HCT116 (cell line): Measurements from ENCODE around the gene TSC2. TPM values are rescaled to one million over a fixed set of nuclear protein-coding genes. Genes with fewer than 3 reads are reported as not detected.

Source experiments
- ATAC-seq: fragments of 200-7000 bp; cut with Tn5 transposase; 2 replicates; pipeline ENCODE4 v1.9.1; 2020; ENCODE audit warnings: mild to moderate bottlenecking, moderate library complexity
- BruUV-seq: library from RNA; stranded (reverse); fragments of 400-500 nt; replicated peaks from 2 replicates; lab custom pipeline; 2021; lab: Mats Ljungman, UMichigan
- CTCF ChIA-PET: fragments of 300-600 bp; sonication (Branson Sonifier 250); formaldehyde crosslinking; loops from one replicate; lab custom pipeline; 2021; ENCODE audit warnings: antibody characterized with exemption; lab: Charles Lee
- POLR2A ChIA-PET: fragments of 300-600, 350-600 bp; sonication (Branson Sonifier 250); formaldehyde crosslinking; loops from one replicate; lab custom pipeline; 2021; ENCODE audit warnings: antibody characterized with exemption; lab: Charles Lee
- RAD21 ChIA-PET, 2 experiments: fragments of 300-600 bp; sonication (Branson Sonifier 250); formaldehyde crosslinking; loops; one replicate each; lab custom pipeline; 2023; ENCODE audit warnings: low total read pairs in 2 of 2; ENCODE audit not compliant: uncharacterized antibody in 2 of 2, unreplicated experiment in 2 of 2, low non-redundant PET in 1 of 2; lab: Charles Lee
- DNase-seq: peaks from one replicate; pipeline ENCODE4 v3.0.0-alpha.2; 2010; ENCODE audit warnings: low read depth, low spot score
- H2AFZ ChIP-seq: fragments of 200-600 bp; shearing (Covaris generic), sonication (generic); 2 replicates; pipeline ENCODE4 v1.6.1; 2017; ENCODE audit warnings: low read depth, mixed run types, mixed read lengths, antibody characterized with exemption, low read length; ENCODE audit not compliant: poor library complexity, severe bottlenecking
- H3K27ac ChIP-seq: 2 replicates; pipeline ENCODE4 v1.5.1; 2012; ENCODE audit warnings: low read depth, low read length
- H3K27me3 ChIP-seq: fragments of 200-600 bp; sonication (generic); 2 replicates; pipeline ENCODE4 v1.6.1; 2016; ENCODE audit warnings: mixed run types, low read length, mixed read lengths; ENCODE audit not compliant: insufficient read depth
- H3K36me3 ChIP-seq, 2 experiments: fragments of 200-500 bp in 1 of 2; fragments of 200-600 bp in 1 of 2; sonication (Bioruptor generic) in 1 of 2; sonication (generic) in 1 of 2; 2 replicates each; pipeline versions ENCODE4 v1.5.1 to v1.6.1; 2014 to 2016; ENCODE audit warnings: low read length in 2 of 2, inconsistent platforms in 1 of 2, mixed read lengths in 1 of 2, mixed run types in 1 of 2; ENCODE audit not compliant: insufficient read depth in 2 of 2, control insufficient read depth in 1 of 2
- H3K4me1 ChIP-seq, 2 experiments: fragments of 200-600 bp in 1 of 2; sonication (generic) in 1 of 2; 2 replicates each; pipeline versions ENCODE4 v1.5.1 to v1.6.1; 2012 to 2017; ENCODE audit warnings: low read length in 2 of 2, inconsistent platforms in 1 of 2, mild to moderate bottlenecking in 1 of 2, mixed read lengths in 1 of 2, mixed run types in 1 of 2, moderate library complexity in 1 of 2; ENCODE audit not compliant: insufficient read depth in 2 of 2, control insufficient read depth in 1 of 2
- H3K4me2 ChIP-seq: fragments of 200-600 bp; sonication (generic); 2 replicates; pipeline ENCODE4 v1.6.1; 2017; ENCODE audit warnings: mixed run types, low read length, mixed read lengths
- H3K4me3 ChIP-seq, 2 experiments: fragments of 200-600 bp in 1 of 2; sonication (generic) in 1 of 2; replicated peaks in 1 of 2; 2 replicates each; pipeline ENCODE4 v1.5.1; 2011 to 2016; ENCODE audit warnings: low read length in 2 of 2, control low read depth in 1 of 2, low read depth in 1 of 2, mild to moderate bottlenecking in 1 of 2, mixed read lengths in 1 of 2, mixed run types in 1 of 2
- H3K79me2 ChIP-seq: fragments of 200-600 bp; sonication (generic); 2 replicates; pipeline ENCODE4 v1.6.1; 2017; ENCODE audit warnings: mild to moderate bottlenecking, mixed run types, low read length, moderate library complexity, mixed read lengths; ENCODE audit not compliant: insufficient read depth
- H3K9ac ChIP-seq: fragments of 200-600 bp; sonication (generic); 2 replicates; pipeline ENCODE4 v1.6.1; 2016; ENCODE audit warnings: low read length, mixed read lengths
- H3K9me2 ChIP-seq: fragments of 200-600 bp; sonication (generic), shearing (Covaris generic); 2 replicates; pipeline ENCODE4 v1.6.1; 2017; ENCODE audit warnings: mixed run types, mild to moderate bottlenecking, moderate library complexity; ENCODE audit not compliant: insufficient read depth
- H3K9me3 ChIP-seq, 2 experiments: fragments of 200-500 bp in 1 of 2; fragments of 200-600 bp in 1 of 2; sonication (Bioruptor generic) in 1 of 2; sonication (generic) in 1 of 2; 2 replicates each; pipeline ENCODE4 v1.6.1; 2014 to 2017; ENCODE audit warnings: low read length in 2 of 2, mixed read lengths in 2 of 2, inconsistent platforms in 1 of 2, low read depth in 1 of 2, mild to moderate bottlenecking in 1 of 2, mixed run types in 1 of 2, moderate library complexity in 1 of 2; ENCODE audit not compliant: control insufficient read depth in 1 of 2, insufficient read depth in 1 of 2
- H4K20me1 ChIP-seq: fragments of 200-600 bp; sonication (generic), shearing (Covaris generic); 2 replicates; pipeline ENCODE4 v1.6.1; 2017; ENCODE audit warnings: mixed run types, mild to moderate bottlenecking, moderate library complexity; ENCODE audit not compliant: insufficient read depth
- CBX3 ChIP-seq: IDR thresholded peaks from 2 replicates; pipeline ENCODE4 v1.6.1; 2012; ENCODE audit warnings: low read depth
- EGR1 ChIP-seq: IDR thresholded peaks from 2 replicates; pipeline ENCODE4 v1.6.1; 2012; ENCODE audit warnings: low read depth
- EZH2 ChIP-seq: fragments of 200-600 bp; sonication (generic); IDR thresholded peaks from 2 replicates; pipeline ENCODE4 v1.6.1; 2017; ENCODE audit warnings: antibody characterized with exemption, mixed run types
- EZH2phosphoT487 ChIP-seq: fragments of 200-600 bp; IDR thresholded peaks from 2 replicates; pipeline ENCODE4 v1.6.1; 2018; ENCODE audit warnings: antibody characterized with exemption, borderline replicate concordance
- FOSL1 ChIP-seq: IDR thresholded peaks from 2 replicates; pipeline ENCODE4 v1.6.1; 2012; ENCODE audit warnings: low read depth
- POLR2A ChIP-seq: IDR thresholded peaks from 2 replicates; pipeline ENCODE4 v1.7.0; 2011; ENCODE audit warnings: borderline replicate concordance; ENCODE audit not compliant: insufficient read depth, insufficient read length; ENCODE audit errors: extremely low read depth
- POLR2AphosphoS5 ChIP-seq: IDR thresholded peaks from 2 replicates; pipeline ENCODE4 v1.6.1; 2011; ENCODE audit warnings: mild to moderate bottlenecking, low read depth, low read length, moderate library complexity
- SIN3A ChIP-seq: IDR thresholded peaks from 2 replicates; pipeline ENCODE4 v1.6.1; 2012; ENCODE audit warnings: low read depth
- SRF ChIP-seq: IDR thresholded peaks from 2 replicates; pipeline ENCODE4 v1.6.1; 2012; ENCODE audit warnings: low read depth
- TCF7L2 ChIP-seq: IDR thresholded peaks from 2 replicates; pipeline ENCODE4 v1.7.0; 2011; ENCODE audit warnings: borderline replicate concordance, inconsistent platforms; ENCODE audit not compliant: insufficient read depth, insufficient read length; ENCODE audit errors: extremely low read depth
- ZFX ChIP-seq: fragments of 450-650 bp; IDR thresholded peaks from 2 replicates; pipeline ENCODE4 v1.6.1; 2017
- ZNF274 ChIP-seq: fragments of 200-500 bp; sonication (Bioruptor generic); IDR thresholded peaks from 2 replicates; pipeline ENCODE4 v1.6.1; 2014; ENCODE audit warnings: mild to moderate bottlenecking, low read depth, low read length, inconsistent platforms
- intact Hi-C: fragments of 100-400 bp; cut with micrococcal nuclease; formaldehyde crosslinking; loops from 2 replicates; pipeline ENCODE4 v1.10.0; 2022
- total RNA-seq: library from RNA; stranded (reverse); gene quantifications from one replicate; pipeline ENCODE4 v1.2.1, GENCODE V29; 2021; ENCODE audit not compliant: unreplicated experiment
- TF ChIP-seq, protein P1 (sequence below): IDR thresholded peaks from 2 replicates; pipeline ENCODE4 v1.6.1; 2011; ENCODE audit warnings: mild to moderate bottlenecking, low read length, moderate library complexity; ENCODE audit not compliant: insufficient replicate concordance; ENCODE audit errors: extremely low read depth
- TF ChIP-seq, protein P2 (sequence below): IDR thresholded peaks from 2 replicates; pipeline ENCODE4 v1.6.1; 2012
- TF ChIP-seq, protein P3 (sequence below), 3 experiments: fragments of 200-600 bp in 1 of 3; sonication (generic) in 1 of 3; IDR thresholded peaks in 2 of 3; conservative IDR thresholded peaks in 1 of 3; 2 replicates each; pipeline ENCODE4 v1.5.1; 2012 to 2017; ENCODE audit warnings: low read depth in 2 of 3, low read length in 2 of 3, antibody characterized with exemption in 1 of 3, borderline replicate concordance in 1 of 3, control low read depth in 1 of 3, mild to moderate bottlenecking in 1 of 3, mixed read lengths in 1 of 3, mixed run types in 1 of 3, moderate library complexity in 1 of 3; ENCODE audit not compliant: insufficient read depth in 1 of 3

Gene TSC2
- total RNA-seq, 1 experiment from 2014 or later = 74.1 TPM

DNA sequence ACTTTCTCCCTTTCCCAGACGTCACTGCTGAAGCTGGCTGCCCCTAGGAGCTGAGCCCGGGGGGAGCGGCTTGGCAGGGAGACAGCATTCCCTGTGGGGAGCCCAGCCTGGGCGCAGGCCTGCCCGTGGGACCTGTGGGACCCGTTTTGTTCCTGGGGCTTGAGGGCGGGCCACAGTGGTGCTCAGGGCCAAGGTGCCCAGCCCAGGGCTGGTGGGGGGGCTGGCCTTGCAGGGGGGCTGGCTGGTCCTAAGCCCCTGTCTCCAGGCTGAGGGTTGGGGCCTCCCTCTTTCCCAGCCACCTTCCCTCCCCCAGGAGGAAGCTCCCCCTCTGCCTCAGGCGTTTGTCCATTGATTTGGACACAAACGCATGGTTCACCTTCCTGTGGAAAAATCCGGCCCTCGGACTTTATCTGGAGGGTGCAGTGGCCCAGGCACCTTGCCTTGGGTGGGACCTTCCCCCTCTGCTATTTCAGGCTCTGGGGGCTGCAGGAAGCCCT, 16.7 kb upstream of the TSC2 start (continued):
- TF ChIP-seq, protein P1, sequence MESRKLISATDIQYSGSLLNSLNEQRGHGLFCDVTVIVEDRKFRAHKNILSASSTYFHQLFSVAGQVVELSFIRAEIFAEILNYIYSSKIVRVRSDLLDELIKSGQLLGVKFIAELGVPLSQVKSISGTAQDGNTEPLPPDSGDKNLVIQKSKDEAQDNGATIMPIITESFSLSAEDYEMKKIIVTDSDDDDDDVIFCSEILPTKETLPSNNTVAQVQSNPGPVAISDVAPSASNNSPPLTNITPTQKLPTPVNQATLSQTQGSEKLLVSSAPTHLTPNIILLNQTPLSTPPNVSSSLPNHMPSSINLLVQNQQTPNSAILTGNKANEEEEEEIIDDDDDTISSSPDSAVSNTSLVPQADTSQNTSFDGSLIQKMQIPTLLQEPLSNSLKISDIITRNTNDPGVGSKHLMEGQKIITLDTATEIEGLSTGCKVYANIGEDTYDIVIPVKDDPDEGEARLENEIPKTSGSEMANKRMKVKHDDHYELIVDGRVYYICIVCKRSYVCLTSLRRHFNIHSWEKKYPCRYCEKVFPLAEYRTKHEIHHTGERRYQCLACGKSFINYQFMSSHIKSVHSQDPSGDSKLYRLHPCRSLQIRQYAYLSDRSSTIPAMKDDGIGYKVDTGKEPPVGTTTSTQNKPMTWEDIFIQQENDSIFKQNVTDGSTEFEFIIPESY = no peak
- TF ChIP-seq SIN3A (no peak), ZNF274 (no peak), SRF (no peak), EGR1 (no peak)

DNA sequence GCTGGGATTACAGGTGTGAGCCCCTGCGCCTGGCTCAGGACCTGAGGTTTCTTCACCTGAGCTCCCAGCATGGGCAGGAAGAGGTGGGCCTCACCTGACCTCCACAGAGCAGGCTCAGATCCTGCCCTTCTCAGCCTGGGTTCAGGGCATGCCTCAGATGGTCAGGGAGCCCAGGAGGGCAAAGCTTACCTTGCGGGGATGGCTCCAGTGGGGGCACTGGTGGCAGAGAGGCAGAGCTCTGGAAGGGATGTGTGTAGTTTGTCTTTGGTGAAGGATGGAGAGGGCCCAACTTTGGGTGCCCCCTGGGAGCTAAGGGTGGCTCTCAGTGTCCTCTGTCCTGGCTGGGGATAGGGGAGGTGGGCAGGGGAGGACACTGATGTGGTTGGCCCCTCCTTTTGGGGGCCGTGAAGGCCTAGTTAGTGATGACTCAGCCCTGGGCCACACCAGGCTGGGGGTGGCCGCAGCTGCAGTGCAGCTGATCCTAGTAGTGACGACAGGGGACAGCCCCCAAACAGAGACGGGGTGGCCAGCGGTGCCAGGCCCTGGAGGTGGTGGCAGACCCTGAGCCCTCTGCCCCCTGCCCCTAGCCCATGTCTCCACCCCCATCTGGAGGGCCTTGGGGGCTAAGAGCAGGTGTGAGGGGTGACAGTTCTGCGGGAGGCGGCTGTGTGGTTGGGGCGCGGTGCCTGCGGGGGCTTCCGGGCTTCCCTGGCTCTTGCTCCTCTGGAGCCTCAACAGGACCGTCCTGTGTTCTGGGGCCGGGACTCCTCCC, 15.3 kb upstream of the TSC2 start:
- no peaks in the 10 kb centered on the region for H3K27me3 ChIP-seq
- H3K9me3 ChIP-seq = no peaks in the 10 kb centered on the region
- H3K9me2 ChIP-seq = no peaks in the 10 kb centered on the region
- no peak overlapping the region for H3K9ac ChIP-seq
- H3K79me2 ChIP-seq = peaks cover 11% of the 10 kb centered on the region; the same call in 1 of the 2 replicates
- H2AFZ ChIP-seq = no peak overlapping the region
- ChIA-PET POLR2A (interaction anchor here (1.4 kb wide), 1 partner anchor 123 kb away, joined by 3 read pairs; the partner anchor contains the start of gene TRAF7), CTCF (no interaction called here)
- H3K36me3 ChIP-seq = no peaks in the 10 kb centered on the region
- H3K4me3 ChIP-seq = no peak overlapping the region
- peaks cover 5 to 14% of the 10 kb centered on the region in 2 experiments; a peak in 3 of 4 replicates for H3K4me1 ChIP-seq
- BruUV-seq = no TSS peak
- H3K27ac ChIP-seq = no peak overlapping the region
- no peak overlapping the region for H3K4me2 ChIP-seq
- ATAC-seq (no peak), DNase-seq (no peak)
- intact Hi-C loops = no loop called here
- H4K20me1 ChIP-seq = no peaks in the 10 kb centered on the region
- no peak for TF ChIP-seq EZH2
- TF ChIP-seq POLR2AphosphoS5 = no peak
- TF ChIP-seq SIN3A = no peak
- no peak for TF ChIP-seq ZNF274
- no peak for TF ChIP-seq TCF7L2
- TF ChIP-seq CBX3 = no peak
- no peak for TF ChIP-seq SRF
- TF ChIP-seq EGR1 = no peak
- TF ChIP-seq, protein P2, sequence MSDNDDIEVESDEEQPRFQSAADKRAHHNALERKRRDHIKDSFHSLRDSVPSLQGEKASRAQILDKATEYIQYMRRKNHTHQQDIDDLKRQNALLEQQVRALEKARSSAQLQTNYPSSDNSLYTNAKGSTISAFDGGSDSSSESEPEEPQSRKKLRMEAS = no peak
- TF ChIP-seq, protein P1 = no peak
- TF ChIP-seq ZFX = no peak
- no peak for TF ChIP-seq POLR2A
- TF ChIP-seq, protein P3, sequence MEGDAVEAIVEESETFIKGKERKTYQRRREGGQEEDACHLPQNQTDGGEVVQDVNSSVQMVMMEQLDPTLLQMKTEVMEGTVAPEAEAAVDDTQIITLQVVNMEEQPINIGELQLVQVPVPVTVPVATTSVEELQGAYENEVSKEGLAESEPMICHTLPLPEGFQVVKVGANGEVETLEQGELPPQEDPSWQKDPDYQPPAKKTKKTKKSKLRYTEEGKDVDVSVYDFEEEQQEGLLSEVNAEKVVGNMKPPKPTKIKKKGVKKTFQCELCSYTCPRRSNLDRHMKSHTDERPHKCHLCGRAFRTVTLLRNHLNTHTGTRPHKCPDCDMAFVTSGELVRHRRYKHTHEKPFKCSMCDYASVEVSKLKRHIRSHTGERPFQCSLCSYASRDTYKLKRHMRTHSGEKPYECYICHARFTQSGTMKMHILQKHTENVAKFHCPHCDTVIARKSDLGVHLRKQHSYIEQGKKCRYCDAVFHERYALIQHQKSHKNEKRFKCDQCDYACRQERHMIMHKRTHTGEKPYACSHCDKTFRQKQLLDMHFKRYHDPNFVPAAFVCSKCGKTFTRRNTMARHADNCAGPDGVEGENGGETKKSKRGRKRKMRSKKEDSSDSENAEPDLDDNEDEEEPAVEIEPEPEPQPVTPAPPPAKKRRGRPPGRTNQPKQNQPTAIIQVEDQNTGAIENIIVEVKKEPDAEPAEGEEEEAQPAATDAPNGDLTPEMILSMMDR (IDR thresholded peaks at IDR 0.05 in 2 of 3, conservative IDR thresholded peaks at IDR 0.05 in 1 of 3; ENCODE audit: borderline replicate concordance in 1 of 3, insufficient read depth in 1 of 3, low read depth in 2 of 3, low read length in 2 of 3) = no peak
- TF ChIP-seq FOSL1 = no peak
- no peak for TF ChIP-seq EZH2phosphoT487
- TF ChIP-seq, all 23 proteins: peak for 0
- RAD21 ChIA-PET = no interaction called here
